IMR-90 (cell line): Measurements from ENCODE around the gene FGF12. TPM values are rescaled to one million over a fixed set of nuclear protein-coding genes. Genes with fewer than 3 reads are reported as not detected.

ENCODE experiments used
- ATAC-seq: fragments of 200-7000 bp; cut with Tn5 transposase; 2 replicates; pipeline ENCODE4 v1.9.1; 2020; ENCODE audit warnings: low read depth, mild to moderate bottlenecking, moderate library complexity
- BruUV-seq: library from RNA; stranded (reverse); fragments of 400-500 nt; replicated peaks from 2 replicates; lab custom pipeline; 2021; lab: Mats Ljungman, UMichigan
- CTCF ChIA-PET: fragments of 300-600 bp; formaldehyde crosslinking; extraction: SDS; loops from one replicate; lab custom pipeline; 2021; ENCODE audit warnings: antibody characterized with exemption; lab: Yijun Ruan, JAX
- POLR2A ChIA-PET: fragments of 300-600 bp; sonication (Branson Sonifier 250); formaldehyde crosslinking; loops from one replicate; lab custom pipeline; 2022; ENCODE audit warnings: antibody characterized with exemption; ENCODE audit not compliant: unreplicated experiment; lab: Charles Lee
- DNase-seq: peaks from one replicate; pipeline ENCODE4 v3.0.0; 2013
- H2AFZ ChIP-seq: replicated peaks from 2 replicates; pipeline ENCODE3; 2013; ENCODE audit warnings: low read length, mild to moderate bottlenecking; ENCODE audit not compliant: poor library complexity
- H2AK5ac ChIP-seq: 2 replicates; pipeline ENCODE4 v1.6.1; 2013; ENCODE audit warnings: low read depth, low read length, inconsistent platforms
- H2AK9ac ChIP-seq: replicated peaks from 2 replicates; pipeline ENCODE3; 2013; ENCODE audit warnings: mild to moderate bottlenecking, low read depth, low read length, moderate library complexity; ENCODE audit not compliant: poor library complexity
- H2BK120ac ChIP-seq: 2 replicates; pipeline ENCODE4 v1.6.1; 2013; ENCODE audit warnings: low read depth, low read length, inconsistent platforms
- H2BK15ac ChIP-seq: 3 replicates; pipeline ENCODE4 v1.6.1; 2013; ENCODE audit warnings: low read depth, low read length, inconsistent platforms
- H2BK20ac ChIP-seq: 2 replicates; pipeline ENCODE4 v1.6.1; 2013; ENCODE audit warnings: low read depth, mild to moderate bottlenecking, inconsistent platforms, low read length, moderate library complexity
- H2BK5ac ChIP-seq: 2 replicates; pipeline ENCODE4 v1.6.1; 2013; ENCODE audit warnings: mild to moderate bottlenecking, low read depth, low read length, inconsistent platforms; ENCODE audit not compliant: poor library complexity, severe bottlenecking
- H3K14ac ChIP-seq: replicated peaks from 2 replicates; pipeline ENCODE4 v1.6.1; 2013; ENCODE audit warnings: low read depth, low read length, inconsistent platforms
- H3K18ac ChIP-seq: 2 replicates; pipeline ENCODE4 v1.6.1; 2013; ENCODE audit warnings: low read depth, low read length, control low read depth
- H3K23ac ChIP-seq: 2 replicates; pipeline ENCODE4 v1.6.1; 2013; ENCODE audit warnings: low read depth, low read length, inconsistent platforms
- H3K27ac ChIP-seq: 2 replicates; pipeline ENCODE4 v1.5.1; 2013; ENCODE audit warnings: mild to moderate bottlenecking, control low read depth, low read length; ENCODE audit not compliant: insufficient read depth
- H3K27me3 ChIP-seq: 2 replicates; pipeline ENCODE4 v1.6.1; 2013; ENCODE audit warnings: low read length; ENCODE audit not compliant: control insufficient read depth, insufficient read depth
- H3K36me3 ChIP-seq: 2 replicates; pipeline ENCODE4 v1.6.1; 2013; ENCODE audit warnings: low read length, mixed read lengths; ENCODE audit not compliant: control insufficient read depth, insufficient read depth
- H3K4ac ChIP-seq: 2 replicates; pipeline ENCODE4 v1.6.1; 2013; ENCODE audit warnings: low read depth, low read length, inconsistent platforms
- H3K4me1 ChIP-seq: 2 replicates; pipeline ENCODE4 v1.6.1; 2013; ENCODE audit warnings: low read length, mixed read lengths; ENCODE audit not compliant: control insufficient read depth, insufficient read depth
- H3K4me2 ChIP-seq: 2 replicates; pipeline ENCODE4 v1.6.1; 2013; ENCODE audit warnings: low read depth, mild to moderate bottlenecking, control low read depth, low read length, moderate library complexity
- H3K4me3 ChIP-seq: 2 replicates; pipeline ENCODE4 v1.5.1; 2013; ENCODE audit warnings: low read depth, mild to moderate bottlenecking, control low read depth, low read length, moderate library complexity; ENCODE audit not compliant: insufficient read depth
- H3K56ac ChIP-seq: 2 replicates; pipeline ENCODE4 v1.6.1; 2013; ENCODE audit warnings: low read length, inconsistent platforms; ENCODE audit not compliant: insufficient read depth; ENCODE audit errors: extremely low read depth
- H3K79me1 ChIP-seq, 2 experiments: 2 replicates each; pipeline ENCODE4 v1.6.1; 2013; ENCODE audit warnings: low read length in 2 of 2, inconsistent platforms in 1 of 2, low read depth in 1 of 2
- H3K9ac ChIP-seq: 2 replicates; pipeline ENCODE4 v1.6.1; 2013; ENCODE audit warnings: low read depth, low read length, control low read depth
- H3K9me1 ChIP-seq: 2 replicates; pipeline ENCODE4 v1.6.1; 2013; ENCODE audit warnings: low read length, inconsistent platforms; ENCODE audit not compliant: insufficient read depth
- H3K9me3 ChIP-seq: 2 replicates; pipeline ENCODE4 v1.6.1; 2013; ENCODE audit warnings: low read length; ENCODE audit not compliant: control insufficient read depth, insufficient read depth
- H4K20me1 ChIP-seq: 2 replicates; pipeline ENCODE4 v1.6.1; 2013; ENCODE audit warnings: low read length, inconsistent platforms; ENCODE audit not compliant: insufficient read depth
- H4K5ac ChIP-seq: 2 replicates; pipeline ENCODE4 v1.6.1; 2013; ENCODE audit warnings: mild to moderate bottlenecking, low read depth, low read length, control low read depth
- H4K8ac ChIP-seq, 2 experiments: 2 replicates each; pipeline ENCODE4 v1.6.1; 2013; ENCODE audit warnings: low read depth in 2 of 2, low read length in 2 of 2, control low read depth in 1 of 2, inconsistent platforms in 1 of 2
- H4K91ac ChIP-seq: 2 replicates; pipeline ENCODE4 v1.6.1; 2013; ENCODE audit warnings: low read depth, low read length, inconsistent platforms; ENCODE audit not compliant: insufficient read depth
- BHLHE40 ChIP-seq: fragments of 150-350 bp; IDR thresholded peaks from 2 replicates; pipeline ENCODE4 v1.6.1; 2016; ENCODE audit warnings: mild to moderate bottlenecking, low read depth, low read length
- CEBPB ChIP-seq: IDR thresholded peaks from 2 replicates; pipeline ENCODE4 v1.6.1; 2012; ENCODE audit warnings: low read depth, low read length, improper control_type of control experiment
- CHD1 ChIP-seq: IDR thresholded peaks from 2 replicates; pipeline ENCODE4 v1.6.1; 2012; ENCODE audit warnings: low read depth, low read length, improper control_type of control experiment
- CTCF ChIP-seq: conservative IDR thresholded peaks from 2 replicates; pipeline ENCODE4 v1.5.1; 2012; ENCODE audit warnings: mild to moderate bottlenecking, low read depth, low read length, improper control_type of control experiment
- ELK1 ChIP-seq: fragments of 150-350 bp; IDR thresholded peaks from 2 replicates; pipeline ENCODE4 v1.6.1; 2016; ENCODE audit warnings: low read depth, mild to moderate bottlenecking, low read length, moderate library complexity, borderline replicate concordance
- FOS ChIP-seq: fragments of 150-350 bp; IDR thresholded peaks from 2 replicates; pipeline ENCODE4 v1.6.1; 2016; ENCODE audit warnings: low read depth, low read length
- MAFK ChIP-seq: IDR thresholded peaks from 2 replicates; pipeline ENCODE4 v1.6.1; 2012; ENCODE audit warnings: low read depth, low read length, improper control_type of control experiment
- MAZ ChIP-seq: IDR thresholded peaks from 2 replicates; pipeline ENCODE4 v1.6.1; 2012; ENCODE audit warnings: low read depth, mild to moderate bottlenecking, low read length, improper control_type of control experiment, moderate library complexity, borderline replicate concordance
- MXI1 ChIP-seq: IDR thresholded peaks from 2 replicates; pipeline ENCODE4 v1.6.1; 2012; ENCODE audit warnings: low read depth, mild to moderate bottlenecking, low read length, moderate library complexity, borderline replicate concordance
- NFE2L2 ChIP-seq: fragments of 150-350 bp; IDR thresholded peaks from 2 replicates; pipeline ENCODE4 v1.6.1; 2016; ENCODE audit warnings: low read depth, mild to moderate bottlenecking, low read length
- POLR2A ChIP-seq: IDR thresholded peaks from 2 replicates; pipeline ENCODE4 v1.6.1; 2012; ENCODE audit warnings: mild to moderate bottlenecking, low read depth, low read length
- RAD21 ChIP-seq: IDR thresholded peaks from 2 replicates; pipeline ENCODE4 v1.6.1; 2012; ENCODE audit warnings: low read length, improper control_type of control experiment
- RCOR1 ChIP-seq: IDR thresholded peaks from 2 replicates; pipeline ENCODE4 v1.6.1; 2012; ENCODE audit warnings: mild to moderate bottlenecking, low read length, improper control_type of control experiment; ENCODE audit not compliant: insufficient replicate concordance
- RFX5 ChIP-seq: IDR thresholded peaks from 2 replicates; pipeline ENCODE4 v1.8.0; 2012; ENCODE audit warnings: low read depth, mild to moderate bottlenecking, low read length, moderate library complexity
- SMC3 ChIP-seq: fragments of 150-350 bp; IDR thresholded peaks from 2 replicates; pipeline ENCODE4 v1.6.1; 2016; ENCODE audit warnings: low read depth, mild to moderate bottlenecking, antibody characterized with exemption, low read length, moderate library complexity
- USF2 ChIP-seq: fragments of 150-350 bp; IDR thresholded peaks from 2 replicates; pipeline ENCODE4 v1.6.1; 2017; ENCODE audit warnings: mild to moderate bottlenecking, antibody characterized with exemption, low read length, low read depth
- WGBS, 2 experiments: methylation state at CpG; one replicate each; pipeline versions ENCODE4 v1.1.5 to v1.1.7; 2013; ENCODE audit warnings: missing lambda C conversion rate in 2 of 2; ENCODE audit not compliant: insufficient read length in 1 of 2; ENCODE audit errors: extremely low coverage in 2 of 2; 5-methylcytosine and 5-hydroxymethylcytosine counted together
- dilution Hi-C: fragments of 300-500 bp; cut with HindIII; formaldehyde crosslinking; loops from one replicate; pipeline ENCODE4 v1.14.3; 2018; ENCODE audit warnings: low sequenced_read_pairs; ENCODE audit not compliant: unreplicated experiment
- in situ Hi-C: fragments of 300-500 bp; cut with MboI; formaldehyde crosslinking; loops from 3 replicates; pipeline ENCODE4 v1.14.3; 2019; ENCODE audit warnings: low sequenced_read_pairs, inconsistent platforms, mixed read lengths
- intact Hi-C: fragments of 100-400 bp; cut with micrococcal nuclease; formaldehyde crosslinking; loops from 2 replicates; pipeline ENCODE4 v1.10.0; 2022
- polyA plus RNA-seq, 3 experiments: library from polyadenylated mRNA; depleted of rRNA; stranded (reverse); fragments of >200 nt; gene quantifications; 2 replicates each; pipeline ENCODE4 v1.2.3, GENCODE V29; 2012; ENCODE audit warnings: low replicate concordance in 1 of 3
- total RNA-seq: library from RNA; depleted of rRNA; stranded (reverse); fragments of >200 nt; gene quantifications from 2 replicates; pipeline ENCODE4 v1.2.3, GENCODE V29; 2012

Gene FGF12
- total and polyA plus RNA-seq, 2 of the 4 experiments (the other 2 are of a cell fraction) = not detected

GRCh38 chr3:192239956-192240355 is 487.4 kb downstream of the FGF12 start:
- Histone ChIP-seq H3K4me2 (no peak overlapping the region), H4K91ac (no peak overlapping the region), H3K4me3 (no peak overlapping the region), H2AFZ (no peak overlapping the region), H3K27ac (no peak overlapping the region), H3K4ac (no peak overlapping the region), H2AK5ac (no peak overlapping the region), H2AK9ac (no peak overlapping the region), H3K9me3 (peaks cover 10% of the 10 kb centered on the region), H3K9ac (no peak overlapping the region), H3K27me3 (no peaks in the 10 kb centered on the region), H4K20me1 (no peaks in the 10 kb centered on the region), H2BK20ac (no peak overlapping the region), H3K18ac (no peak overlapping the region), H3K23ac (no peak overlapping the region), H2BK120ac (no peak overlapping the region), H4K5ac (no peak overlapping the region), H3K14ac (no peak overlapping the region), H3K4me1 (no peaks in the 10 kb centered on the region), H3K36me3 (no peaks in the 10 kb centered on the region), H2BK5ac (no peak overlapping the region), H3K9me1 (no peaks in the 10 kb centered on the region), H4K8ac (no peak overlapping the region), H3K79me1 (no peaks in the 10 kb centered on the region), H2BK15ac (no peak overlapping the region), H3K56ac (no peak overlapping the region)
- DNase-seq = no peak
- intact Hi-C loops (no loop called here), in situ Hi-C loops (no loop called here), dilution Hi-C loops (no loop called here)
- CTCF ChIA-PET = no interaction called here
- no TSS peak for BruUV-seq
- no CpG with 5 or more reads among the region's 1 CpG for WGBS, 2 experiments
- TF ChIP-seq MXI1 (no peak), RCOR1 (no peak), FOS (no peak), CEBPB (no peak), MAZ (no peak), POLR2A (no peak), CHD1 (no peak), NFE2L2 (no peak), SMC3 (no peak), MAFK (no peak), ELK1 (no peak), USF2 (no peak), RAD21 (no peak), RFX5 (no peak), BHLHE40 (no peak), CTCF (no peak)
- POLR2A ChIA-PET = no interaction called here
- no peak for ATAC-seq
